ENCODE measurements around the gene CCDC30. TPM values are rescaled to one million over a fixed set of nuclear protein-coding genes. Genes with fewer than 3 reads are reported as not detected.

Gene CCDC30
- total and polyA plus RNA-seq, 9 of the 15 experiments (the other 6 are each of a cell fraction or from before 2014, with no cell fraction given) = 0.05 to 0.91 (median 0.24) TPM

GRCh38 chr1:42456010-42456753 lies 6.9 kb upstream of the CCDC30 start, which contains the start of the genes PPCS and ZMYND12 (continued):
- no peak for TF ChIP-seq SRSF7 (optimal IDR thresholded peaks at IDR 0.05; ENCODE audit: low read depth, low read length)
- TF ChIP-seq, protein P1, sequence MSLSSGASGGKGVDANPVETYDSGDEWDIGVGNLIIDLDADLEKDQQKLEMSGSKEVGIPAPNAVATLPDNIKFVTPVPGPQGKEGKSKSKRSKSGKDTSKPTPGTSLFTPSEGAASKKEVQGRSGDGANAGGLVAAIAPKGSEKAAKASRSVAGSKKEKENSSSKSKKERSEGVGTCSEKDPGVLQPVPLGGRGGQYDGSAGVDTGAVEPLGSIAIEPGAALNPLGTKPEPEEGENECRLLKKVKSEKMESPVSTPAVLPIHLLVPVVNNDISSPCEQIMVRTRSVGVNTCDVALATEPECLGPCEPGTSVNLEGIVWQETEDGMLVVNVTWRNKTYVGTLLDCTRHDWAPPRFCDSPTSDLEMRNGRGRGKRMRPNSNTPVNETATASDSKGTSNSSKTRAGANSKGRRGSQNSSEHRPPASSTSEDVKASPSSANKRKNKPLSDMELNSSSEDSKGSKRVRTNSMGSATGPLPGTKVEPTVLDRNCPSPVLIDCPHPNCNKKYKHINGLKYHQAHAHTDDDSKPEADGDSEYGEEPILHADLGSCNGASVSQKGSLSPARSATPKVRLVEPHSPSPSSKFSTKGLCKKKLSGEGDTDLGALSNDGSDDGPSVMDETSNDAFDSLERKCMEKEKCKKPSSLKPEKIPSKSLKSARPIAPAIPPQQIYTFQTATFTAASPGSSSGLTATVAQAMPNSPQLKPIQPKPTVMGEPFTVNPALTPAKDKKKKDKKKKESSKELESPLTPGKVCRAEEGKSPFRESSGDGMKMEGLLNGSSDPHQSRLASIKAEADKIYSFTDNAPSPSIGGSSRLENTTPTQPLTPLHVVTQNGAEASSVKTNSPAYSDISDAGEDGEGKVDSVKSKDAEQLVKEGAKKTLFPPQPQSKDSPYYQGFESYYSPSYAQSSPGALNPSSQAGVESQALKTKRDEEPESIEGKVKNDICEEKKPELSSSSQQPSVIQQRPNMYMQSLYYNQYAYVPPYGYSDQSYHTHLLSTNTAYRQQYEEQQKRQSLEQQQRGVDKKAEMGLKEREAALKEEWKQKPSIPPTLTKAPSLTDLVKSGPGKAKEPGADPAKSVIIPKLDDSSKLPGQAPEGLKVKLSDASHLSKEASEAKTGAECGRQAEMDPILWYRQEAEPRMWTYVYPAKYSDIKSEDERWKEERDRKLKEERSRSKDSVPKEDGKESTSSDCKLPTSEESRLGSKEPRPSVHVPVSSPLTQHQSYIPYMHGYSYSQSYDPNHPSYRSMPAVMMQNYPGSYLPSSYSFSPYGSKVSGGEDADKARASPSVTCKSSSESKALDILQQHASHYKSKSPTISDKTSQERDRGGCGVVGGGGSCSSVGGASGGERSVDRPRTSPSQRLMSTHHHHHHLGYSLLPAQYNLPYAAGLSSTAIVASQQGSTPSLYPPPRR (CRISPR knock-in tag; IDR thresholded peaks at IDR 0.05; ENCODE audit: borderline replicate concordance) = no peak
- TF ChIP-seq, protein P2, sequence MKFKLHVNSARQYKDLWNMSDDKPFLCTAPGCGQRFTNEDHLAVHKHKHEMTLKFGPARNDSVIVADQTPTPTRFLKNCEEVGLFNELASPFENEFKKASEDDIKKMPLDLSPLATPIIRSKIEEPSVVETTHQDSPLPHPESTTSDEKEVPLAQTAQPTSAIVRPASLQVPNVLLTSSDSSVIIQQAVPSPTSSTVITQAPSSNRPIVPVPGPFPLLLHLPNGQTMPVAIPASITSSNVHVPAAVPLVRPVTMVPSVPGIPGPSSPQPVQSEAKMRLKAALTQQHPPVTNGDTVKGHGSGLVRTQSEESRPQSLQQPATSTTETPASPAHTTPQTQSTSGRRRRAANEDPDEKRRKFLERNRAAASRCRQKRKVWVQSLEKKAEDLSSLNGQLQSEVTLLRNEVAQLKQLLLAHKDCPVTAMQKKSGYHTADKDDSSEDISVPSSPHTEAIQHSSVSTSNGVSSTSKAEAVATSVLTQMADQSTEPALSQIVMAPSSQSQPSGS (CRISPR knock-in tag; IDR thresholded peaks at IDR 0.05) = no peak
- no peak for TF ChIP-seq CHCHD3 (CRISPR knock-in tag; IDR thresholded peaks at IDR 0.05)
- TF ChIP-seq ETV5 (CRISPR knock-in tag; IDR thresholded peaks at IDR 0.05; ENCODE audit: low read depth) = no peak
- TF ChIP-seq, protein P3, sequence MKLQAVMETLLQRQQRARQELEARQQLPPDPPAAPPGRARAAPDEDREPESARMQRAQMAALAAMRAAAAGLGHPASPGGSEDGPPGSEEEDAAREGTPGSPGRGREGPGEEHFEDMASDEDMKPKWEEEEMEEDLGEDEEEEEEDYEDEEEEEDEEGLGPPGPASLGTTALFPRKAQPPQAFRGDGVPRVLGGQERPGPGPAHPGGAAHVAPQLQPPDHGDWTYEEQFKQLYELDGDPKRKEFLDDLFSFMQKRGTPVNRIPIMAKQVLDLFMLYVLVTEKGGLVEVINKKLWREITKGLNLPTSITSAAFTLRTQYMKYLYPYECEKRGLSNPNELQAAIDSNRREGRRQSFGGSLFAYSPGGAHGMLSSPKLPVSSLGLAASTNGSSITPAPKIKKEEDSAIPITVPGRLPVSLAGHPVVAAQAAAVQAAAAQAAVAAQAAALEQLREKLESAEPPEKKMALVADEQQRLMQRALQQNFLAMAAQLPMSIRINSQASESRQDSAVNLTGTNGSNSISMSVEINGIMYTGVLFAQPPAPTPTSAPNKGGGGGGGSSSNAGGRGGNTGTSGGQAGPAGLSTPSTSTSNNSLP (IDR thresholded peaks at IDR 0.05; ENCODE audit: borderline replicate concordance, low read depth, low read length) = no peak
- no peak for TF ChIP-seq BRCA1 (IDR thresholded peaks at IDR 0.05)
- TF ChIP-seq BRCA1 (CRISPR knock-in tag; IDR thresholded peaks at IDR 0.05) = no peak
- TF ChIP-seq NFIX (CRISPR knock-in tag; IDR thresholded peaks at IDR 0.05; ENCODE audit: low read depth) = no peak
- TF ChIP-seq, protein P4, sequence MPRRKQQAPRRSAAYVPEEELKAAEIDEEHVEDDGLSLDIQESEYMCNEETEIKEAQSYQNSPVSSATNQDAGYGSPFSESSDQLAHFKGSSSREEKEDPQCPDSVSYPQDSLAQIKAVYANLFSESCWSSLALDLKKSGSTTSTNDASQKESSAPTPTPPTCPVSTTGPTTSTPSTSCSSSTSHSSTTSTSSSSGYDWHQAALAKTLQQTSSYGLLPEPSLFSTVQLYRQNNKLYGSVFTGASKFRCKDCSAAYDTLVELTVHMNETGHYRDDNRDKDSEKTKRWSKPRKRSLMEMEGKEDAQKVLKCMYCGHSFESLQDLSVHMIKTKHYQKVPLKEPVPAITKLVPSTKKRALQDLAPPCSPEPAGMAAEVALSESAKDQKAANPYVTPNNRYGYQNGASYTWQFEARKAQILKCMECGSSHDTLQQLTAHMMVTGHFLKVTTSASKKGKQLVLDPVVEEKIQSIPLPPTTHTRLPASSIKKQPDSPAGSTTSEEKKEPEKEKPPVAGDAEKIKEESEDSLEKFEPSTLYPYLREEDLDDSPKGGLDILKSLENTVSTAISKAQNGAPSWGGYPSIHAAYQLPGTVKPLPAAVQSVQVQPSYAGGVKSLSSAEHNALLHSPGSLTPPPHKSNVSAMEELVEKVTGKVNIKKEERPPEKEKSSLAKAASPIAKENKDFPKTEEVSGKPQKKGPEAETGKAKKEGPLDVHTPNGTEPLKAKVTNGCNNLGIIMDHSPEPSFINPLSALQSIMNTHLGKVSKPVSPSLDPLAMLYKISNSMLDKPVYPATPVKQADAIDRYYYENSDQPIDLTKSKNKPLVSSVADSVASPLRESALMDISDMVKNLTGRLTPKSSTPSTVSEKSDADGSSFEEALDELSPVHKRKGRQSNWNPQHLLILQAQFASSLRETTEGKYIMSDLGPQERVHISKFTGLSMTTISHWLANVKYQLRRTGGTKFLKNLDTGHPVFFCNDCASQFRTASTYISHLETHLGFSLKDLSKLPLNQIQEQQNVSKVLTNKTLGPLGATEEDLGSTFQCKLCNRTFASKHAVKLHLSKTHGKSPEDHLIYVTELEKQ (CRISPR knock-in tag; IDR thresholded peaks at IDR 0.05) = no peak
- no peak for TF ChIP-seq HNRNPK (IDR thresholded peaks at IDR 0.05; ENCODE audit: low read depth, low read length, poor library complexity, severe bottlenecking)
- no peak for TF ChIP-seq FOXM1 (IDR thresholded peaks at IDR 0.05; ENCODE audit: low read depth)
- no peak for TF ChIP-seq FOXM1 (CRISPR knock-in tag; IDR thresholded peaks at IDR 0.05; ENCODE audit: low read depth)
- TF ChIP-seq, protein P5, sequence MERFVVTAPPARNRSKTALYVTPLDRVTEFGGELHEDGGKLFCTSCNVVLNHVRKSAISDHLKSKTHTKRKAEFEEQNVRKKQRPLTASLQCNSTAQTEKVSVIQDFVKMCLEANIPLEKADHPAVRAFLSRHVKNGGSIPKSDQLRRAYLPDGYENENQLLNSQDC (CRISPR knock-in tag; IDR thresholded peaks at IDR 0.05) = no peak
- TF ChIP-seq HLTF (IDR thresholded peaks at IDR 0.05) = no peak
- TF ChIP-seq IFI16 (CRISPR knock-in tag; IDR thresholded peaks at IDR 0.05) = no peak
- TF ChIP-seq GABPB2 (CRISPR knock-in tag; conservative IDR thresholded peaks at IDR 0.05) = no peak
